Keratinocyte (primary cell): Measurements from ENCODE around the gene AARS2. TPM values are rescaled to one million over a fixed set of nuclear protein-coding genes. Genes with fewer than 3 reads are reported as not detected.

ENCODE experiments used
- DNase-seq: peaks from one replicate; pipeline ENCODE4 v3.0.0-alpha.2; 2011; ENCODE audit warnings: low read depth, missing footprints, low spot score
- FAIRE-seq: peaks from 2 replicates; lab custom pipeline; 2011; peaks lifted over from hg19 to GRCh38; lab: Jason Lieb, UNC
- H2AFZ ChIP-seq: 2 replicates; pipeline ENCODE4 v1.6.0; 2012; ENCODE audit warnings: low read length, control low read depth, inconsistent platforms; ENCODE audit not compliant: control insufficient read depth
- H3K27ac ChIP-seq: 2 replicates; pipeline ENCODE4 v1.5.1; 2011; ENCODE audit warnings: low read length; ENCODE audit not compliant: control insufficient read depth, insufficient read depth
- H3K27me3 ChIP-seq: 3 replicates; pipeline ENCODE4 v1.6.0; 2011; ENCODE audit warnings: low read length; ENCODE audit not compliant: control insufficient read depth, insufficient read depth; ENCODE audit errors: extremely low read depth
- H3K36me3 ChIP-seq, 2 experiments: 2 replicates in 1 of 2; 3 replicates in 1 of 2; pipeline ENCODE4 v1.5.1; 2011; ENCODE audit warnings: low read length in 2 of 2, mild to moderate bottlenecking in 1 of 2; ENCODE audit not compliant: control insufficient read depth in 2 of 2, insufficient read depth in 2 of 2; ENCODE audit errors: extremely low read depth in 1 of 2
- H3K4me1 ChIP-seq: 3 replicates; pipeline ENCODE4 v1.5.1; 2011; ENCODE audit warnings: low read length; ENCODE audit not compliant: control insufficient read depth, insufficient read depth; ENCODE audit errors: extremely low read depth
- H3K4me2 ChIP-seq: 3 replicates; pipeline ENCODE4 v1.6.0; 2011; ENCODE audit warnings: low read depth, low read length; ENCODE audit not compliant: control insufficient read depth, insufficient read depth; ENCODE audit errors: extremely low read depth
- H3K4me3 ChIP-seq, 3 experiments: fragments of 200-600 bp in 1 of 3; sonication (generic) in 1 of 3; 2 replicates in 2 of 3; 3 replicates in 1 of 3; pipeline ENCODE4 v1.5.1; 2011 to 2016; ENCODE audit warnings: low read length in 3 of 3, mild to moderate bottlenecking in 3 of 3, control low read depth in 2 of 3, inconsistent platforms in 1 of 3, low read depth in 1 of 3, mixed read lengths in 1 of 3, mixed run types in 1 of 3, moderate library complexity in 1 of 3; ENCODE audit not compliant: control insufficient read depth in 2 of 3, insufficient read depth in 2 of 3; ENCODE audit errors: extremely low read depth in 1 of 3
- H3K79me2 ChIP-seq: 2 replicates; pipeline ENCODE4 v1.6.0; 2012; ENCODE audit warnings: low read length; ENCODE audit not compliant: control insufficient read depth, insufficient read depth
- H3K9ac ChIP-seq: 3 replicates; pipeline ENCODE4 v1.6.0; 2011; ENCODE audit warnings: low read length; ENCODE audit not compliant: control insufficient read depth, insufficient read depth; ENCODE audit errors: extremely low read depth
- H3K9me1 ChIP-seq: 3 replicates; pipeline ENCODE4 v1.6.0; 2011; ENCODE audit warnings: low read length; ENCODE audit not compliant: control insufficient read depth, insufficient read depth; ENCODE audit errors: extremely low read depth
- H3K9me3 ChIP-seq: 2 replicates; pipeline ENCODE4 v1.5.1; 2012; ENCODE audit warnings: low read depth, low read length; ENCODE audit not compliant: control insufficient read depth
- H4K20me1 ChIP-seq: 3 replicates; pipeline ENCODE4 v1.6.0; 2011; ENCODE audit warnings: low read length; ENCODE audit not compliant: control insufficient read depth, insufficient read depth; ENCODE audit errors: extremely low read depth
- CTCF ChIP-seq, 3 experiments: IDR thresholded peaks in 1 of 3; conservative IDR thresholded peaks in 1 of 3; optimal IDR thresholded peaks in 1 of 3; 2 replicates in 2 of 3; 3 replicates in 1 of 3; pipeline versions ENCODE3 to v1.5.1; 2011; ENCODE audit warnings: low read length in 3 of 3, mild to moderate bottlenecking in 3 of 3, moderate library complexity in 2 of 3, control low read depth in 1 of 3, inconsistent platforms in 1 of 3; ENCODE audit not compliant: insufficient read depth in 2 of 3; ENCODE audit errors: extremely low read depth in 1 of 3
- EZH2 ChIP-seq: IDR thresholded peaks from one replicate; pipeline ENCODE4 v1.6.1; 2012; ENCODE audit warnings: inconsistent platforms, mild to moderate bottlenecking, low read length, moderate library complexity
- dilution Hi-C: fragments of 300-500 bp; cut with MboI; formaldehyde crosslinking; loops from one replicate; pipeline ENCODE4 v1.7.0; 2020; ENCODE audit warnings: low sequenced_read_pairs; ENCODE audit not compliant: extremely low pct_ligation_motif_present
- polyA plus RNA-seq, 5 experiments: library from polyadenylated mRNA; depleted of rRNA in 3 of 5; stranded (reverse) in 3 of 5; stranded (forward) in 1 of 5; unstranded in 1 of 5; fragments of >200 nt; gene quantifications; 1 replicate in 1 of 5; 2 replicates in 3 of 5; 3 replicates in 1 of 5; pipeline versions ENCODE4 v1.2.1 to v1.2.3, GENCODE V29; 2011 to 2012; ENCODE audit warnings: missing spikeins in 2 of 5, low read depth in 1 of 5, low replicate concordance in 1 of 5

AARS2 gene
- polyA plus RNA-seq, 1 donor (not counting 4 experiments of a cell fraction or from before 2014, with no cell fraction given) = 5.8 TPM

- Histone ChIP-seq H3K36me3 (no peaks in the 10 kb centered on the region), H2AFZ (no peak overlapping the region), H3K27ac (no peak overlapping the region), H3K4me2 (no peak overlapping the region), H3K9me1 (no peaks in the 10 kb centered on the region), H3K9ac (no peak overlapping the region), H3K27me3 (peaks cover 13% of the 10 kb centered on the region), H4K20me1 (no peaks in the 10 kb centered on the region), H3K79me2 (no peaks in the 10 kb centered on the region), H3K4me1 (no peaks in the 10 kb centered on the region), H3K9me3 (no peaks in the 10 kb centered on the region), H3K4me3 (no peak overlapping the region)
- DNase-seq = no peak
- FAIRE-seq = no peak
- TF ChIP-seq CTCF (optimal IDR thresholded peaks at IDR 0.05 in 1 of 3, IDR thresholded peaks at IDR 0.05 in 1 of 3, conservative IDR thresholded peaks at IDR 0.05 in 1 of 3; ENCODE audit: extremely low read depth in 1 of 3, insufficient read depth in 2 of 3, low read length in 3 of 3) = no peak
- TF ChIP-seq EZH2 = no peak
- dilution Hi-C loops = no loop called here
Observed at GRCh38 chr6:44333273-44333919, 20.2 kb upstream of the AARS2 start.

DNA sequence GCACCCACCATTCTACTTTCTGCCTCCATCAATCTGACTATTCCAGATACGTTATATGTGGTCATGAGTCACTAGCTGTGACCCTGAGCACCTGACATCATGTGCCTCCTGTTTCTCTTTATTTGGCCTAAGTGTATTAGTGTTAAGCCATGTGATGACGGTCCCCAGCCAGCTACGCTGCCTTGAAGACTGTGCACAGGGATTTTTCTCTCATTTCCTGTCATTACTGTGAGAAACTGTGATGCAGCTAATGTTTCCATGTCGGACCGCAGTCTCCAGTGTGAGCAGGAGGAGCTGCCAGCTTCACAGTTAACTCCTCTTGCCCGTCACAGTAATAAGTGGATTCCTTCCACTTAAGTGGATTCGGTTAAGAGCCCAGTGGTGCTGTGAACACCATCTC, 19.4 kb upstream of the AARS2 start:
- TF ChIP-seq EZH2 = no peak
- no peak for TF ChIP-seq CTCF (optimal IDR thresholded peaks at IDR 0.05 in 1 of 3, IDR thresholded peaks at IDR 0.05 in 1 of 3, conservative IDR thresholded peaks at IDR 0.05 in 1 of 3; ENCODE audit: extremely low read depth in 1 of 3, insufficient read depth in 2 of 3, low read length in 3 of 3)
- Histone ChIP-seq H2AFZ (no peak overlapping the region), H3K27ac (no peak overlapping the region), H4K20me1 (no peaks in the 10 kb centered on the region), H3K4me1 (no peaks in the 10 kb centered on the region), H3K79me2 (no peaks in the 10 kb centered on the region), H3K4me2 (no peak overlapping the region), H3K36me3 (no peaks in the 10 kb centered on the region), H3K27me3 (peaks cover 13% of the 10 kb centered on the region), H3K9me3 (no peaks in the 10 kb centered on the region), H3K4me3 (no peak overlapping the region), H3K9ac (no peak overlapping the region), H3K9me1 (no peaks in the 10 kb centered on the region)
- FAIRE-seq (no peak), DNase-seq (no peak)
- dilution Hi-C loops = no loop called here
